H1 (cell line): ENCODE data around the gene IGFBP1. TPM values are rescaled to one million over a fixed set of nuclear protein-coding genes. Genes with fewer than 3 reads are reported as not detected.

Source experiments
- CTCF ChIA-PET: fragments of 300-600 bp; sonication (Branson Sonifier 250); formaldehyde crosslinking; loops from one replicate; lab custom pipeline; 2021; ENCODE audit not compliant: partially characterized antibody; lab: Charles Lee
- POLR2A ChIA-PET: fragments of 300-600 bp; sonication (Branson Sonifier 250); formaldehyde crosslinking; loops from one replicate; lab custom pipeline; 2021; ENCODE audit warnings: inconsistent platforms; ENCODE audit not compliant: partially characterized antibody; lab: Charles Lee
- DNase-seq, 2 experiments: peaks; one replicate each; pipeline versions ENCODE4 v3.0.0 to v3.0.0-alpha.2; 2010 to 2022; ENCODE audit warnings: low spot score in 2 of 2, low read depth in 1 of 2, mixed read lengths in 1 of 2
- FAIRE-seq: peaks from 2 replicates; lab custom pipeline; 2011; peaks lifted over from hg19 to GRCh38; lab: Jason Lieb, UNC
- H2AFZ ChIP-seq: 2 replicates; pipeline ENCODE4 v1.8.1; 2012; ENCODE audit warnings: low read length, inconsistent platforms
- H2AK5ac ChIP-seq: 2 replicates; pipeline ENCODE4 v1.6.1; 2013; ENCODE audit warnings: low read depth, low read length
- H2BK120ac ChIP-seq: replicated peaks from 2 replicates; pipeline ENCODE3; 2013; ENCODE audit warnings: low read depth, low read length, inconsistent platforms
- H2BK12ac ChIP-seq: 2 replicates; pipeline ENCODE4 v1.6.1; 2013; ENCODE audit warnings: low read depth, low read length
- H2BK15ac ChIP-seq: 2 replicates; pipeline ENCODE4 v1.6.1; 2013; ENCODE audit warnings: low read length
- H2BK20ac ChIP-seq: 2 replicates; pipeline ENCODE4 v1.6.1; 2013; ENCODE audit warnings: low read length
- H2BK5ac ChIP-seq: 2 replicates; pipeline ENCODE4 v1.6.1; 2013; ENCODE audit warnings: low read depth, low read length
- H3K14ac ChIP-seq: 2 replicates; pipeline ENCODE4 v1.6.1; 2013; ENCODE audit warnings: inconsistent platforms; ENCODE audit not compliant: insufficient read length
- H3K18ac ChIP-seq: 2 replicates; pipeline ENCODE4 v1.6.1; 2013; ENCODE audit warnings: low read length; ENCODE audit errors: extremely low read depth
- H3K23ac ChIP-seq: 2 replicates; pipeline ENCODE4 v1.6.1; 2013; ENCODE audit warnings: inconsistent platforms; ENCODE audit not compliant: insufficient read length
- H3K23me2 ChIP-seq: 2 replicates; pipeline ENCODE4 v1.6.1; 2013; ENCODE audit warnings: low read depth, low read length
- H3K27ac ChIP-seq: 2 replicates; pipeline ENCODE4 v1.6.1; 2011; ENCODE audit warnings: low read depth, low read length, inconsistent platforms
- H3K27me3 ChIP-seq, 4 experiments: replicated peaks in 1 of 4; 1 replicate in 1 of 4; 2 replicates in 3 of 4; pipeline versions ENCODE4 v1.6.1 to v1.8.1; 2011 to 2013; ENCODE audit warnings: low read length in 3 of 4, mild to moderate bottlenecking in 3 of 4, inconsistent platforms in 2 of 4, mixed read lengths in 2 of 4, moderate library complexity in 1 of 4; ENCODE audit not compliant: control insufficient read depth in 3 of 4, insufficient read depth in 3 of 4; ENCODE audit errors: extremely low read depth in 1 of 4
- H3K36me3 ChIP-seq, 4 experiments: 2 replicates each; pipeline versions ENCODE4 v1.6.1 to v1.8.1; 2011 to 2013; ENCODE audit warnings: mild to moderate bottlenecking in 4 of 4, low read length in 3 of 4, moderate library complexity in 2 of 4, control low read depth in 1 of 4, inconsistent platforms in 1 of 4; ENCODE audit not compliant: insufficient read depth in 4 of 4, control insufficient read depth in 2 of 4
- H3K4ac ChIP-seq: replicated peaks from 2 replicates; pipeline ENCODE3; 2013; ENCODE audit warnings: low read length, low read depth, mixed read lengths, inconsistent platforms; ENCODE audit not compliant: insufficient read length
- H3K4me1 ChIP-seq, 4 experiments: replicated peaks in 1 of 4; 1 replicate in 1 of 4; 2 replicates in 3 of 4; pipeline versions ENCODE4 v1.6.1 to v1.8.1; 2011 to 2013; ENCODE audit warnings: low read length in 3 of 4, inconsistent platforms in 2 of 4, mixed read lengths in 1 of 4; ENCODE audit not compliant: insufficient read depth in 4 of 4, control insufficient read depth in 3 of 4
- H3K4me2 ChIP-seq, 2 experiments: 2 replicates each; pipeline versions ENCODE4 v1.6.1 to v1.8.1; 2011 to 2013; ENCODE audit warnings: low read depth in 2 of 2, low read length in 2 of 2, control low read depth in 1 of 2, inconsistent platforms in 1 of 2, mild to moderate bottlenecking in 1 of 2; ENCODE audit not compliant: insufficient read depth in 1 of 2
- H3K4me3 ChIP-seq, 4 experiments: fragments of 200-600, 300-600 bp in 1 of 4; sonication (generic), shearing (Covaris generic), sonication (Bioruptor Twin) in 1 of 4; 2 replicates each; pipeline versions ENCODE4 v1.5.1 to v1.8.1; 2011 to 2016; ENCODE audit warnings: low read length in 4 of 4, low read depth in 3 of 4, control low read depth in 2 of 4, inconsistent platforms in 2 of 4, mild to moderate bottlenecking in 2 of 4, mixed read lengths in 1 of 4, moderate library complexity in 1 of 4; ENCODE audit not compliant: insufficient read depth in 2 of 4; ENCODE audit errors: extremely low read depth in 1 of 4
- H3K56ac ChIP-seq: replicated peaks from 2 replicates; pipeline ENCODE3; 2013; ENCODE audit warnings: low read depth, mild to moderate bottlenecking, mixed read lengths, low read length, inconsistent platforms; ENCODE audit not compliant: insufficient read length
- H3K79me1 ChIP-seq: 2 replicates; pipeline ENCODE4 v1.6.1; 2013; ENCODE audit warnings: low read depth, low read length, control low read depth
- H3K79me2 ChIP-seq, 2 experiments: 2 replicates each; pipeline versions ENCODE4 v1.6.1 to v1.8.1; 2012 to 2013; ENCODE audit warnings: low read length in 2 of 2, mild to moderate bottlenecking in 2 of 2, inconsistent platforms in 1 of 2; ENCODE audit not compliant: insufficient read depth in 2 of 2, control insufficient read depth in 1 of 2
- H3K9ac ChIP-seq, 4 experiments: replicated peaks in 1 of 4; 1 replicate in 1 of 4; 2 replicates in 3 of 4; pipeline versions ENCODE4 v1.6.1 to v1.8.1; 2011 to 2013; ENCODE audit warnings: low read depth in 3 of 4, low read length in 3 of 4, control low read depth in 2 of 4, mild to moderate bottlenecking in 2 of 4, moderate library complexity in 2 of 4, inconsistent platforms in 1 of 4; ENCODE audit errors: extremely low read depth in 1 of 4
- H3K9me3 ChIP-seq, 2 experiments: 2 replicates each; pipeline versions ENCODE4 v1.6.1 to v1.8.1; 2012 to 2013; ENCODE audit warnings: mild to moderate bottlenecking in 2 of 2, moderate library complexity in 2 of 2, control low read depth in 1 of 2, inconsistent platforms in 1 of 2, low read depth in 1 of 2, low read length in 1 of 2, mixed read lengths in 1 of 2; ENCODE audit not compliant: insufficient read depth in 2 of 2
- H4K20me1 ChIP-seq, 2 experiments: replicated peaks in 1 of 2; 2 replicates each; pipeline versions ENCODE3 to v1.8.1; 2011 to 2013; ENCODE audit warnings: inconsistent platforms in 2 of 2, low read length in 2 of 2, mild to moderate bottlenecking in 1 of 2; ENCODE audit not compliant: insufficient read depth in 2 of 2, control insufficient read depth in 1 of 2
- H4K5ac ChIP-seq: 2 replicates; pipeline ENCODE4 v1.6.1; 2013; ENCODE audit warnings: low read length, low read depth, mixed read lengths, inconsistent platforms; ENCODE audit not compliant: insufficient read length
- H4K8ac ChIP-seq: 2 replicates; pipeline ENCODE4 v1.8.0; 2013; ENCODE audit warnings: mild to moderate bottlenecking, moderate library complexity, low read length, inconsistent platforms; ENCODE audit not compliant: insufficient read depth; ENCODE audit errors: extremely low read depth
- H4K91ac ChIP-seq: replicated peaks from 2 replicates; pipeline ENCODE3; 2013; ENCODE audit warnings: low read length, mixed read lengths, inconsistent platforms; ENCODE audit not compliant: insufficient read length
- KDM4A ChIP-seq: IDR thresholded peaks from one replicate; pipeline ENCODE4 v1.7.1; 2012; ENCODE audit warnings: low read depth, mild to moderate bottlenecking, moderate library complexity, low read length, inconsistent platforms; ENCODE audit not compliant: severe bottlenecking
- TAF7 ChIP-seq: optimal IDR thresholded peaks from 2 replicates; pipeline ENCODE3; 2011; ENCODE audit warnings: low read depth, mild to moderate bottlenecking, inconsistent platforms, low read length, moderate library complexity, borderline replicate concordance
- whole genome bisulfite sequencing, 2 experiments: shearing (Covaris generic) in 1 of 2; methylation state at CpG; one replicate each; pipeline versions ENCODE4 v1.1.6 to v1.1.7; 2013 to 2015; ENCODE audit warnings: low lambda C conversion rate in 2 of 2, mixed read lengths in 2 of 2, inconsistent platforms in 1 of 2, low coverage in 1 of 2, missing lambda C conversion rate in 1 of 2; ENCODE audit not compliant: insufficient replicate concordance in 2 of 2, insufficient coverage in 1 of 2, insufficient read length in 1 of 2; ENCODE audit errors: extremely low coverage in 1 of 2, missing lambda C conversion rate in 1 of 2; 5-methylcytosine and 5-hydroxymethylcytosine counted together
- polyA plus RNA-seq, 7 experiments: library from polyadenylated mRNA; depleted of rRNA in 3 of 7; stranded (reverse) in 5 of 7; unstranded in 2 of 7; fragments of >200 nt in 5 of 7; fragments of 200-250 nt in 2 of 7; gene quantifications; 1 replicate in 5 of 7; 2 replicates in 1 of 7; 4 replicates in 1 of 7; pipeline versions ENCODE4 v1.2.1 to v1.2.3, GENCODE V29; 2011 to 2013; ENCODE audit warnings: missing spikeins in 2 of 7, mixed read lengths in 2 of 7
- total RNA-seq: library from RNA; stranded (reverse); fragmentation: NEBNext Ultra II Directional; extraction: Animal tissue kit (Norgen Biotek cat#: 25700); gene quantifications from 2 replicates; pipeline ENCODE4 v1.2.1, GENCODE V29; 2021

Gene IGFBP1
- total and polyA plus RNA-seq, 2 of the 8 experiments (the other 6 are each of a cell fraction or from before 2014, with no cell fraction given): not detected

DNA sequence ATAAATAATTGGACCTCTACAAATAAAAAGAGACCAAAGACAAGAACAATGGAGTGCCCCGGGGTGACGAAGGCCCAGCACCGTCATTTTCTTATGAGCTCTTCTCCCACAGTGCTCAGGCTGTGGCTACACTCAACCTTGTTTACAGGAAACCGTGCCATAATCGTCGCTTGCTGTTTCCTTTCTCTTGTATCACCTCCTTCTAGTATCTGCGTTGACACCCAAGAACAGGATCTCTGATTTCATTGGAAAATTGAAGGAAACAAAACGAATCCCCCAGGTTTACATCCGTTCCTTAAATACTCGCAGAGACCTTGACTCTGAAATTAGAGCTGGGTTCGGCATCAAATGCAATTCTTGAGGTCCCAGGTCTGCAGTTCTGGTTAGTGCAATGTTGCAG, 34.5 kb downstream of the IGFBP1 start:
- no peak overlapping the region for H2BK12ac ChIP-seq
- CTCF ChIA-PET: interaction anchor here (0.6 to 15.3 kb wide), 92 partner anchors 11 to 1264 kb away, joined by 3 to 242 read pairs (median 5); partner anchors contain the start of gene IGFBP1
- TF ChIP-seq KDM4A: peak; percentile 18
- TF ChIP-seq TAF7: no peak
- TF ChIP-seq, all 59 proteins: peak for 1
- H3K9ac ChIP-seq: no peak overlapping the region
- POLR2A ChIA-PET: interaction anchor here (1.2 to 1.5 kb wide), 3 partner anchors 223 to 1178 kb away, joined by 3 to 5 read pairs (median 4); no protein-coding TSS in a partner anchor
- no peak overlapping the region for H3K14ac ChIP-seq
- no peak overlapping the region for H4K8ac ChIP-seq
- no peak overlapping the region for H4K5ac ChIP-seq
- DNase-seq: no peak
- H3K4me1 ChIP-seq: peaks cover 6 to 28% (median 12%) of the 10 kb centered on the region in 4 experiments; a peak in 6 of 7 replicates
- peaks cover 2% of the 10 kb centered on the region in 2 experiments for H4K20me1 ChIP-seq
- H3K9me3 ChIP-seq: no peaks in the 10 kb centered on the region
- H2AK5ac ChIP-seq: no peak overlapping the region
- peak overlapping the region; percentile 19; the same call in 1 of the 2 replicates for H2AFZ ChIP-seq
- peak overlapping the region; percentile 57; the same call in 1 of the 2 replicates for H3K18ac ChIP-seq
- 0 out of 2 replicates have a peak overlapping the region, but pooled peaks have one; percentile 18 for H2BK15ac ChIP-seq
- H2BK5ac ChIP-seq: no peak overlapping the region
- peak overlapping the region; percentile 22; the same call in 1 of the 2 replicates for H2BK20ac ChIP-seq
- H3K23me2 ChIP-seq: peaks cover 14% of the 10 kb centered on the region
- H2BK120ac ChIP-seq: peak overlapping the region; percentile 45
- peak overlapping the region; percentile 78 to 87 for H3K4me2 ChIP-seq
- H3K4me3 ChIP-seq: peak overlapping the region in 3 of 4 experiments; percentile 17 to 67 (median 40); a peak in 5 of 8 replicates
- H3K23ac ChIP-seq: no peak overlapping the region
- no peak overlapping the region for H3K56ac ChIP-seq
- H3K79me2 ChIP-seq: no peaks in the 10 kb centered on the region
- 12% methylated on average over 11 of the region's 11 CpGs; no CpG with 5 or more reads in 1 of the 2 experiments for WGBS, 2 experiments
- H3K27ac ChIP-seq: no peak overlapping the region
- H3K4ac ChIP-seq: no peak overlapping the region
- H3K36me3 ChIP-seq: no peaks in the 10 kb centered on the region
- no peak for FAIRE-seq
- no peak overlapping the region for H4K91ac ChIP-seq
- H3K79me1 ChIP-seq: no peaks in the 10 kb centered on the region
- H3K27me3 ChIP-seq: peaks cover 14 to 46% (median 35%) of the 10 kb centered on the region in 4 experiments
